ENCODE data around the gene MAGIX. TPM values are rescaled to one million over a fixed set of nuclear protein-coding genes. Genes with fewer than 3 reads are reported as not detected.

Gene MAGIX
- total RNA-seq, 1 experiment from 2014 or later: 1.9 TPM

- no peak overlapping the region for H2BK12ac ChIP-seq (ENCODE audit: insufficient read length, low read depth, low read length)
- no peak overlapping the region for H3K18ac ChIP-seq (ENCODE audit: insufficient read length, low read depth, low read length)
- H3T11ph ChIP-seq (ENCODE audit: low read length): no peak overlapping the region
- H3K27me3 ChIP-seq (ENCODE audit: insufficient read depth, low read length): no peaks in the 10 kb centered on the region; the same call in 1 of the 2 replicates
- H4K5ac ChIP-seq (ENCODE audit: insufficient read length, low read depth, low read length): no peak overlapping the region
- H3K14ac ChIP-seq (ENCODE audit: insufficient read depth, low read length): no peak overlapping the region
- no peaks in the 10 kb centered on the region for H3K79me1 ChIP-seq (ENCODE audit: insufficient read depth, low read depth, low read length, poor library complexity, severe bottlenecking)
- H2BK5ac ChIP-seq (ENCODE audit: insufficient read length, low read length): no peak overlapping the region
- H3K4me2 ChIP-seq (ENCODE audit: insufficient read depth, insufficient read length, low read length): no peak overlapping the region
- H2AK5ac ChIP-seq (ENCODE audit: insufficient read length, low read length): no peak overlapping the region
- H3K79me2 ChIP-seq (ENCODE audit: insufficient read depth, low read length): no peaks in the 10 kb centered on the region
- TF ChIP-seq, protein P1, sequence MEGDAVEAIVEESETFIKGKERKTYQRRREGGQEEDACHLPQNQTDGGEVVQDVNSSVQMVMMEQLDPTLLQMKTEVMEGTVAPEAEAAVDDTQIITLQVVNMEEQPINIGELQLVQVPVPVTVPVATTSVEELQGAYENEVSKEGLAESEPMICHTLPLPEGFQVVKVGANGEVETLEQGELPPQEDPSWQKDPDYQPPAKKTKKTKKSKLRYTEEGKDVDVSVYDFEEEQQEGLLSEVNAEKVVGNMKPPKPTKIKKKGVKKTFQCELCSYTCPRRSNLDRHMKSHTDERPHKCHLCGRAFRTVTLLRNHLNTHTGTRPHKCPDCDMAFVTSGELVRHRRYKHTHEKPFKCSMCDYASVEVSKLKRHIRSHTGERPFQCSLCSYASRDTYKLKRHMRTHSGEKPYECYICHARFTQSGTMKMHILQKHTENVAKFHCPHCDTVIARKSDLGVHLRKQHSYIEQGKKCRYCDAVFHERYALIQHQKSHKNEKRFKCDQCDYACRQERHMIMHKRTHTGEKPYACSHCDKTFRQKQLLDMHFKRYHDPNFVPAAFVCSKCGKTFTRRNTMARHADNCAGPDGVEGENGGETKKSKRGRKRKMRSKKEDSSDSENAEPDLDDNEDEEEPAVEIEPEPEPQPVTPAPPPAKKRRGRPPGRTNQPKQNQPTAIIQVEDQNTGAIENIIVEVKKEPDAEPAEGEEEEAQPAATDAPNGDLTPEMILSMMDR (conservative IDR thresholded peaks at IDR 0.05): no peak
- Mint-ChIP-seq H3K4me1 (peaks cover 0 to 12% of the 10 kb centered on the region in 2 experiments; a peak in 2 of 4 replicates), H3K27ac (no peak overlapping the region; a peak in 1 of 7 replicates), H3K4me3 (no peak overlapping the region), H3K27me3 (ENCODE audit: low read depth) (peaks cover 22% of the 10 kb centered on the region), H3K9me3 (peaks cover 74 to 76% of the 10 kb centered on the region in 2 experiments), H3K36me3 (ENCODE audit: insufficient read depth in 1 of 3, low read depth in 3 of 3) (peaks cover 28 to 53% (median 45%) of the 10 kb centered on the region in 3 experiments)
- H3K9me3 ChIP-seq (ENCODE audit: control insufficient read depth, low read depth, low read length): peaks cover 20% of the 10 kb centered on the region
- H4K20me1 ChIP-seq (ENCODE audit: control insufficient read depth, insufficient read depth, insufficient read length): no peaks in the 10 kb centered on the region
- no peak overlapping the region for H3K56ac ChIP-seq (ENCODE audit: insufficient read length, low read depth, low read length)
- H3K9ac ChIP-seq (ENCODE audit: extremely low read depth, insufficient read length, low read length): no peak overlapping the region
- H4K91ac ChIP-seq (ENCODE audit: insufficient read length, low read depth, low read length): no peak overlapping the region
- peaks cover 10% of the 10 kb centered on the region for H3K23me2 ChIP-seq (ENCODE audit: insufficient read length, low read depth, low read length, poor library complexity, severe bottlenecking)
- no peak overlapping the region for H3K27ac ChIP-seq (ENCODE audit: insufficient read length, low read depth, low read length)
- no peaks in the 10 kb centered on the region for H3K4me1 ChIP-seq (ENCODE audit: insufficient read depth, low read length)
- H2BK120ac ChIP-seq (ENCODE audit: low read depth, low read length, poor library complexity, severe bottlenecking): no peak overlapping the region
- H2BK20ac ChIP-seq (ENCODE audit: low read depth, low read length, poor library complexity, severe bottlenecking): no peak overlapping the region
- H2AFZ ChIP-seq (ENCODE audit: low read length): no peak overlapping the region
- no peak overlapping the region for H3K4ac ChIP-seq (ENCODE audit: low read depth, low read length)
- no peak overlapping the region for H2BK15ac ChIP-seq (ENCODE audit: low read depth, low read length)
- no CpG with 5 or more reads among the region's 43 CpGs for WGBS (ENCODE audit: extremely low coverage, insufficient read length, low lambda C conversion rate)
- H3K23ac ChIP-seq (ENCODE audit: insufficient read length, low read depth, low read length): no peak overlapping the region
- no peak overlapping the region for H4K8ac ChIP-seq (replicated peaks; ENCODE audit: insufficient read length, low read depth, low read length)
- no peak for DNase-seq
These were observed 13.1 kb downstream of the MAGIX start for GRCh38 chrX:49175435-49176274.

Data from H9 (cell line).